ENCODE data around the gene MED17.
"Not testable (repeated sequence)": the region's sequence is repeated elsewhere in the genome, so short reads cannot be mapped to it uniquely, and the experiment has no call there.

DNA sequence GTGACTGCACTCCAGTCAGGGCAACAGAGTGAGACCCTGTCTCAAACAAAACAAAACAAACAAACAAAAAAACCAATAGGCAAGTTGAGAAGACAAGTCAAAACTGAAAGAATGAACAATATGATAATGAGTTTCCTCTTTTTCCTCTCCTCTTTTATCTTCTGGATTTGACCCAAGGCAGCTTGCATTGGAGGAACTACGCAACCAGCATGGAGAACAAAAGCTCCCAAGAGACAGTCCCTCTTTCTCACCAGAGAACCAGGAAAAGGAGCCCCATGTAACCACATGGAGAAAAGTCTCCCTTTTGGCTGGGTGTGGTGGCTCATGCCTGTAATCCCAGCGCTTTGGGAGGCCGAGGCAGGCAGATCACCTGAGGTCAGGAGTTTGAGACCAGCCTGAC lies 9.5 kb upstream of the MED17 start:
- TF ChIP-seq, protein P1, sequence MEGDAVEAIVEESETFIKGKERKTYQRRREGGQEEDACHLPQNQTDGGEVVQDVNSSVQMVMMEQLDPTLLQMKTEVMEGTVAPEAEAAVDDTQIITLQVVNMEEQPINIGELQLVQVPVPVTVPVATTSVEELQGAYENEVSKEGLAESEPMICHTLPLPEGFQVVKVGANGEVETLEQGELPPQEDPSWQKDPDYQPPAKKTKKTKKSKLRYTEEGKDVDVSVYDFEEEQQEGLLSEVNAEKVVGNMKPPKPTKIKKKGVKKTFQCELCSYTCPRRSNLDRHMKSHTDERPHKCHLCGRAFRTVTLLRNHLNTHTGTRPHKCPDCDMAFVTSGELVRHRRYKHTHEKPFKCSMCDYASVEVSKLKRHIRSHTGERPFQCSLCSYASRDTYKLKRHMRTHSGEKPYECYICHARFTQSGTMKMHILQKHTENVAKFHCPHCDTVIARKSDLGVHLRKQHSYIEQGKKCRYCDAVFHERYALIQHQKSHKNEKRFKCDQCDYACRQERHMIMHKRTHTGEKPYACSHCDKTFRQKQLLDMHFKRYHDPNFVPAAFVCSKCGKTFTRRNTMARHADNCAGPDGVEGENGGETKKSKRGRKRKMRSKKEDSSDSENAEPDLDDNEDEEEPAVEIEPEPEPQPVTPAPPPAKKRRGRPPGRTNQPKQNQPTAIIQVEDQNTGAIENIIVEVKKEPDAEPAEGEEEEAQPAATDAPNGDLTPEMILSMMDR (conservative IDR thresholded peaks at IDR 0.05), result not testable (repeated sequence)
- not testable (repeated sequence) for TF ChIP-seq EZH2 (IDR thresholded peaks at IDR 0.05; ENCODE audit: low read depth)
